Activated naive CD4-positive, alpha-beta T cell treated with anti-CD3 and anti-CD28 coated beads for 36 hours (primary cell): Measurements from ENCODE around the gene PPWD1. TPM values are rescaled to one million over a fixed set of nuclear protein-coding genes. Genes with fewer than 3 reads are reported as not detected.

Source experiments
- CTCF ChIA-PET: fragments of 350-600 bp; sonication (Branson Sonifier 250); formaldehyde crosslinking; loops from one replicate; lab custom pipeline; 2021; ENCODE audit warnings: antibody characterized with exemption; lab: Charles Lee
- DNase-seq: peaks from one replicate; pipeline ENCODE4 v3.0.0-alpha.2; 2020
- H3K27ac Mint-ChIP-seq: one replicate; pipeline ENCODE4 v1.8.0; 2021; ENCODE audit warnings: mild to moderate bottlenecking, mixed read lengths
- H3K27me3 Mint-ChIP-seq: one replicate; pipeline ENCODE4 v1.8.0; 2021; ENCODE audit warnings: low read depth, mixed read lengths
- H3K36me3 Mint-ChIP-seq: one replicate; pipeline ENCODE4 v1.8.0; 2021; ENCODE audit warnings: low read depth, mixed read lengths
- H3K4me1 Mint-ChIP-seq: one replicate; pipeline ENCODE4 v1.8.0; 2021; ENCODE audit warnings: low read depth, mixed read lengths
- H3K4me3 Mint-ChIP-seq: one replicate; pipeline ENCODE4 v1.8.0; 2021; ENCODE audit warnings: mild to moderate bottlenecking, moderate library complexity, mixed read lengths
- H3K9me3 Mint-ChIP-seq: one replicate; pipeline ENCODE4 v1.8.0; 2021; ENCODE audit warnings: mixed read lengths
- intact Hi-C: fragments of 100-400 bp; cut with micrococcal nuclease; formaldehyde crosslinking; loops from one replicate; pipeline ENCODE4 v1.15.1; 2023
- total RNA-seq, 2 experiments: library from RNA; stranded (reverse); gene quantifications; one replicate each; pipeline ENCODE4 v1.2.3, GENCODE V29; 2021

Gene PPWD1
- total RNA-seq, 2 experiments from 2014 or later, result 33.6 to 33.9 TPM

DNA sequence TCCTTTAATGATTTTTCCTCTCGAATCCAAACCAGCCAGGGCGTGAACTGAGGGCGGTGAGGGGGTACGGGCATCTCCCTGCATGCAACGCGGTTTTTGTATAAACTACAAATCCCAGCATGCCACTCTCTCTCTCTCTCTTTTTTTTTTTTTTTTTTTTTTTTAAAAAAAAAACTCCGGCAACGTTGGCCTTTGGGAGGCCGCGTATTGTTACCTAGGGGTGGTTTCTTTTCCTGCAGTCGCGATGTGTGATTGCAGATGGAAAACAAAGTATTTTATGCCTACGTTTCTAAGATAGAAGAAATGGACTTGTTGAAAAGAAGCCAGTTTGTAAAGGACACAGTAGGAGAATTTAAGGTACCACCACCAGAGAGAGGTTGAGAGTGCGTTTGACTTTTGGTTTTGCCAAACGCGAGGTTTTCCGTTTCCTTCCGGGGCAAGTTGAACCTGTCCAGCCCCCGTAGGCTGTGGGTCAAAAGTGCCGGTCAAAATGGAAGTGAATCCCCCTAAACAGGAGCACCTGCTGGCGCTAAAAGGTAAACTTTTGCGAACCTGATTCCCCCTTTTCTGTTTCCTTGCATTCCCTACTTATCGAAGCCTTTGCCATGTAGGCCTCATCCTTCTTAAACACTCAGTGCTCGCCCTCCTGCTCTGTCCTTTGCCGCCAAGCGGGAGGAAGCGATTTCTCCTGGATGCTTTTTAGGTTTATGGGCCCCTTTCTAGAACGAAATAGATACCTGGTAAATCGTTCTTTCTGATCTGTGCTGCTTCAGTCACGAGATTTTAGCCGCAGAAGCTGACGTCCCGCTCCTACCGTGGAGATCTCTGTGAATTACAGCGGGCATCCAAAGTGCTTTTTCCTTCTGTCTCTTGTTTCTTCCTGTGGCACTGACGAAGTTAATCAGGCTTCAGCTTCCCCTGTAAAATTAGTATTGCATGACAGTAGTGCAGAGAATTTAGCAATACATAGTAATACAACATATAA lies 61.8 kb downstream of the PPWD1 start, which contains the start of the genes SHLD3 and TRAPPC13:
SHLD3 (plus strand) TSS at position 457 of the 985 bp plus-strand sequence. CDS start 4,561 bp downstream, outside the sequence.
TRAPPC13 (plus strand) TSS at position 457 of the 985 bp plus-strand sequence; CDS start at position 491, 34 bp downstream.
- CTCF ChIA-PET, result no interaction called here
- peak; percentile 88 for DNase-seq
- Mint-ChIP-seq H3K9me3 (no peaks in the 10 kb centered on the region), H3K36me3 (peaks cover 11% of the 10 kb centered on the region), H3K4me3 (peak within 1 kb of the TSS; percentile 99), H3K4me1 (peaks cover 50% of the 10 kb centered on the region), H3K27ac (peak within 1 kb of the TSS; percentile 94), H3K27me3 (no peaks in the 10 kb centered on the region)
- intact Hi-C loops, result loop anchor here (1.0 to 10.0 kb wide), 8 partner anchors 62 to 1200 kb away; partner anchors contain the start of genes CENPK, CWC27, PPWD1 and SREK1

DNA sequence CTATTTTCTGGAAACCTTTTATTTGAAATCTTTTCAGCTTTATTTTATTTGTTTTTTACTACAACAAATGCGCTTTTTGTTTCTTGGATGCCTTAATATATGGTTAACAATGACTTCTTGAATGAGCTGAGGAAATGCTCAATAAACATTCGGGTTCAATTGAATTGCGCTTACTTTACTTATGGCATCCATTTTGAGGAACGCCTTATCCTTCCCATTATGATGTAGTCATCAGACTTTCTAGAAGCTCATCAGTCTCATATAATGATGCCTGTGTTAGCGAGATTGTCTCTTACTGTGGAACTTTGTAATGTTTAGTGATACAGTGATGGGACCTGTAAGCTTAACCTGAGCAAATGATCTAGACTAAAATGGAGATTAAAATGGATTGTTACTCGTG lies 62.6 kb downstream of the PPWD1 start:
- Mint-ChIP-seq H3K4me1 (peaks cover 46% of the 10 kb centered on the region), H3K9me3 (no peaks in the 10 kb centered on the region), H3K27ac (peak overlapping the region; percentile 94), H3K27me3 (no peaks in the 10 kb centered on the region), H3K4me3 (peak overlapping the region; percentile 99), H3K36me3 (peaks cover 12% of the 10 kb centered on the region)
- CTCF ChIA-PET, result no interaction called here
- intact Hi-C loops, result loop anchor here (1.0 to 10.0 kb wide), 5 partner anchors 143 to 1199 kb away; partner anchors contain the start of genes CWC27 and SREK1IP1
- no peak for DNase-seq

DNA sequence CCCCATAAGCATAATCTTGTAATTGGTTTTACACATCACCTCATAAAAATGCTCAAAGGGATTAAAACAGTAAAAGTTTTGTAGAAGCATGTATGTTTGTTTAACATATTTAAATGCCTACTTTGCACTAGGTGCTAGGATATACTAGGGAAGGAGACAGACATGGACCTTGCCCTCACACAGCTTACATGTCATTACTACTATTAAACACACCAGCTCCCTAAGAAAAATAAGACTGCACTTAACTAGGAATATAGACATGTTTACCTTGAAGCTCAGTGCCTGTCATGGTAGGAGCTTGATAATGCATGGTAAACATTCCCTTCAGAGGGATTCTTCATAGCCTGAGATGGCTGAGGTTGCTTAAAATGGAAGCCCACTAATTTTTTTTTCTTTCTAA lies 67.9 kb downstream of the PPWD1 start:
- Mint-ChIP-seq H3K27ac (no peak overlapping the region), H3K4me3 (no peak overlapping the region), H3K36me3 (peaks cover 11% of the 10 kb centered on the region), H3K9me3 (no peaks in the 10 kb centered on the region), H3K27me3 (no peaks in the 10 kb centered on the region), H3K4me1 (peaks cover 25% of the 10 kb centered on the region)
- intact Hi-C loops, result no loop called here
- no peak for DNase-seq
- CTCF ChIA-PET, result no interaction called here

Other genes starting within 250 kb of the PPWD1 start
- under 1 TPM; 0.86 to 0.93 TPM for gene ADAMTS6, start 81.4 kb upstream of the PPWD1 start, total RNA-seq
- gene CENPK, start 128 bp upstream of the PPWD1 start, total RNA-seq, result 10 to 100 TPM; 80.9 to 83.1 TPM
- gene TRIM23, start 61.0 kb downstream of the PPWD1 start, total RNA-seq, result 1 to 10 TPM; 6.2 to 7.1 TPM
- gene SHLD3, start 61.7 kb downstream of the PPWD1 start, total RNA-seq, result 1 to 10 TPM; 2.9 to 3.1 TPM
- 10 to 100 TPM; 25.7 to 29.0 TPM for gene TRAPPC13, start 61.7 kb downstream of the PPWD1 start, total RNA-seq
- gene SGTB, start 158.8 kb downstream of the PPWD1 start, total RNA-seq, result 10 to 100 TPM; 16.1 to 17.3 TPM
- 10 to 100 TPM; 32.4 to 35.5 TPM for gene NLN, start 158.9 kb downstream of the PPWD1 start, total RNA-seq